IPS-11a (cell line): ENCODE measurements around the gene CDH18.

Experiments used
- H3K4me3 ChIP-seq: one replicate; pipeline ENCODE4 v1.5.1; 2013; ENCODE audit warnings: low read depth, low read length, control low read depth

CDH18 gene

DNA sequence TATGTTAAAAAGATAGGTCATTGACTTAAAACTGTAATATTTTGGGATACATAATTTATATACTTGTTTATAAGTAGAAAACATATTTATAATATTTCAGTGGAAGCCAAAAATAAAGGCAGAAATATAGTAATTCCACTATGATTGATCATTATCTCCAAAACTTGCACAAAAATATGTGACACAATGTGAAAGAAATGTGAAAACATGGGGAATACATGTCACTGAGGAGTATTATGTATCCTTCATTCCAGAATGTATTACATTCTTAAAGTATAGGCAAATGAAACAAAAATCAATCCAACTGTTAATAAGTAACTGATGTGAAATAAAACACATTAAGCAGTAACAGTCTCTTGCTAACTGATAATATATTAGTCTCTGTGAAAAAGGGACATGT is 236.7 kb downstream of the CDH18 start:
- no peak overlapping the region for H3K4me3 ChIP-seq

DNA sequence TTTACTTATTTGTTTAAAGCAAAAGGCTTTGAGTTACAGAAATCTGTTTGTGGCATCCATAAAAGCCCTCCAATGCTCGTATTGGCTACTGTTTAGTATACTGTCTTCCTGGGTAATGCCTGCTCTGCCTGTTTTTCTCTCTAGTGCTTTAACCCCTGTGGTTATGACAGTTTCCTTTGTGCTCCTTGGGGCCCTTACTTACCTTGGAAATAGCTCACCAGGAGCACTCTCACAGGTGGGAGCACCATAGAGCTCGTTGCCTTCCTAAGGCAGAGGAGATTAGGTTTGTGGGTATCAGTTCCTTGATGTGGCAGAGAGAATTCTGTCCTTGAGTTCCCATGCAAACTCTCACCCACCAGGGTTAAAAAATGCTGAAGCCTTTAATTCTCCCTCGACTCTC is 242.8 kb downstream of the CDH18 start:
- no peak overlapping the region for H3K4me3 ChIP-seq

DNA sequence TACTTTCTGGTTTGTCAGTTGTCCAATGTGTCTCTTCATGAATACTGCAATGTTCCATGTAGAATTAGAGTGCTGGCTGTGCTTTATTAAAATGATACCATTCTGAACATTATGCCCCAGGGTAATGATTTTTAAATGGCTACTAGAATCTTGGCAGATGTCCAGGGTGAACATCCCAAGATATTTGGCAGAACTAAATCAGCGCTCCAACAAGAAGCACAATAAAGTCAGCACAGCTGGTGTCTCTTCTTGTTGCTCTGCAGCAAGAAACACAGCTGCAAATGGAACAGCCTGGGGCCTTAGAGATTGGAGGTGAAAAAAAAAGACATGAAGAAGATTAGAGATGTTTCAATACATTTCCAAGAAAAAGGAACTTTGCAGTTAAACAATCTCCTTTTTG is 248.3 kb downstream of the CDH18 start:
- H3K4me3 ChIP-seq = no peak overlapping the region

DNA sequence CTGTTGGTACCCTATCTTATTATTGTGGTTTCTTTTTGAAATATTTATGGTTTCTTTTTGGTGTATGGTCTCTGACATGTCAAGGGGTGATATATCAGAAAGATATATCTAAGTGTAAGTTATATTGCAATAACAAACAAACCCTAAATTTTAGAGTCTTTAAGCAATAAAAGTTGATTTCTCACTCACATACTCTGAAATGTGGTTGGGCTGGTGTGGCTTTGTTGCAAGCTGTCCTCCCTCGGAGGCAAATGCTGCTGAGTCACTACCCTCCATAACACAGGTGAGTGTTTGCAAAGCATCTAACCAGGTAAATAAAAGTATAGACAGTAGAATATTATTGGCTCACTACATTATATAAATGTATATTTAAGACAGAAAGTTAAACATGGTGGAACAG is 253.2 kb downstream of the CDH18 start:
- H3K4me3 ChIP-seq = no peak overlapping the region

DNA sequence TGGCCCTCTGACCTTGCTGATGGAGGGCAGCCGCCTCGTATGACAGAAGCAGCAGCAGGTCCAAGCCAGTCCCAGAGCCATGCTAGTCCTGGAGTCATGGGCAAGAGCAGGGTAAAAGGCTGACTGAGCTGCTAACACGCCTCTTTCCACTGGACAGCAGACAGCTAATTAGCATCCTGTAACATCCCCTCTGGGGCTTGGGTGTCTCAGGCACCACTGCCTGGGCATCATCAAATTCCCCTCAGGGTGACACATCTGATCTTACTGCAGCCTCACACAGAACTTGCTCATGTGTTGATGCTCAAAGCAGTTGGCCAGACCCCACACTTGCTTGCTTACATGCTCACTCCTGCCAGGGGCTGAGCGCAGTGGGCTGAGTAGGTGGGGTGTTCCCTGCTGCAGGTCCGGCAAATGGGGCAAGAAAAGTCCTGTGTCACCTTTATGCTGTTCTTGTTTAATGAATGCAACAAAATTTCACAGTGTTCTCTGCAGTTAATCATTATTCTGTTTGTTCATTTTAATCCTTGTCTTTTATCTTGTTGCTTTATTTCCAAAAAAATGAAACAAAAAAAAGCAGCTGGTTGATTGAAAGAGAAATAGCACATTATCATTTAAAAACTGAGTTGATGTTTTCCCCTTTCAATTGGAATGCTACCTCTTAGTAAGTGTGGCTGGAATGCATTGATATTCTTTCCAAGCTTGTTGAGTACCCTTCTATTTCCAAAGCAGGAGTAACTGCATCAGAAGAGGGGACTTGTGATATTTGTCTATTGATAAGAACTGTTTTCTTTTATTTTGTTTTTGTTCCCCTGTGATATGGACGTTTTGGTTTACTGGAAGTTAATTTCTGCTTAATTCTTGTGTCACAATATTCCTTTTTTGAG is 254.1 kb downstream of the CDH18 start:
- no peak overlapping the region for H3K4me3 ChIP-seq

DNA sequence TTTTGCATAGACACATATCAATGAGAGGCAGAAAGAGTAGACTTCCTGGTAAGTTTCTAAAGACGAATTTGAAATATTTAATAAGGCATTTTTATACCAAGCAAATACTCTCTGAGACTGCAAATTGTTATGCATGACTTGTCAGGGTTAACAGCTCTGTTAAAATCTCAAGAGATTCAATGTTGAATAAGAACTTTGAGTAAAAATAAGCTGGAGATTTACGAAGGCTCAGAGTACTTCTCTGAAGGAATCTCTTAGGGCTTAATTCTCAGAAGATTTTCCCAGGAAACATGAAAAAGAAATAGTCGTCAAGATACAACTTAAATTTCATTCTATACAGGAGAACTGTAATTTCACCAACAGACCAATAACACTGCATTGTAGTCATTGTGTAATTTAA is 259.4 kb downstream of the CDH18 start:
- no peak overlapping the region for H3K4me3 ChIP-seq

DNA sequence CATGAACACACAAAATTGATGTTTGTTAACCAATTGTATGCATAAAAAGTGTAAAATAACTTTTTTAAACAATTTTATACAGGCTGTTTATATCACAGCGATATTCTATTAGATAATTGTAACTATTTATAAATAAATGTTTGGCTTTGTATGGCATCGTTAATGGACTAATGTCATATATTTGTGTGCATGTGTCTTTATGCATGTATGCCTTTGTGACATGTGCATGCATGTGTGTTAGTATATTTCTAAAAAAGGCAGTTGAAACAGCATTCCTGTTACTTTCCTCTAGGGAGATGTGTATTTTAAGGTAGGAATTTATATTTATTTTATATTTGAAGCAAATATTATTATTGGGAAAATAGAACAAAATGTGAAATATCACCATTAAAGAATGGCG is 268.9 kb downstream of the CDH18 start:
- no peak overlapping the region for H3K4me3 ChIP-seq

DNA sequence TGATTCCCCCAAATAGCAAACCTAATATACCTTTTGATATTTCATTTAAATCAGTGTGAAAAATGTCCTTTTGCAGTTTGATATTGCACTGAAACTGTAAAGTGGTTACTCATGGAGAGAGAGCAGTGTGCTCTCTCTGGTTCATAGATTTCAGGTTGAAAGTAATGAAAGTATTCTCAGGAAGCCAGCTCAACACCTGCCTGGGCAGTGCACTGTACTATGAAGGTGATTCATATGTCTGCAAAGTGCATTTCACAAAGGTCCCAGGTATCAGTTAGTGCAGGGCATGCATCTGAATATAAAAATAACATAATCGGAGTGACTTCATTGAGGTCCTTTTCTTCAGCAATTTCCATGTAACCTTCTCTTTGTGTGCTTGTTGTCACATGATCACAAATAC is 274.3 kb downstream of the CDH18 start:
- no peak overlapping the region for H3K4me3 ChIP-seq

DNA sequence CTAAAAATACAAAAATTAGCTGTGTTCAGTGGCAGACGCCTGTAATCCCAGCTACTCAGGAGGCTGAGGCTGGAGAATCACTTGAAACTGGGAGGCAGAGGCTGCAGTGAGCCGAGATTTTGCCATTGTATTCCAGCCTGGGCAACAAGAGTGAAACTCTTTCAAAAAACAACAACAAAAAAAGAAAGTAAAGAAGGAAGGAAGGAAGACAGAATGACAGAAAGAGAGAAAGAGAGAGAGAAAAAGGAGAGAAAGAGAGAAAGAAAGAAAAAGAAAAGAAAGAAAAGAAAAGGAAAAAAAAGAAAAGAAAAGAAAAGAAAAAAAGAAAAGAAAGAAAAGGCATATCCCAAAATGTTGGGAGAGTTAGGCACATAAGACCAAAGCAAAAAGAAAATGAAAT is 278.6 kb downstream of the CDH18 start:
- no peak overlapping the region for H3K4me3 ChIP-seq

DNA sequence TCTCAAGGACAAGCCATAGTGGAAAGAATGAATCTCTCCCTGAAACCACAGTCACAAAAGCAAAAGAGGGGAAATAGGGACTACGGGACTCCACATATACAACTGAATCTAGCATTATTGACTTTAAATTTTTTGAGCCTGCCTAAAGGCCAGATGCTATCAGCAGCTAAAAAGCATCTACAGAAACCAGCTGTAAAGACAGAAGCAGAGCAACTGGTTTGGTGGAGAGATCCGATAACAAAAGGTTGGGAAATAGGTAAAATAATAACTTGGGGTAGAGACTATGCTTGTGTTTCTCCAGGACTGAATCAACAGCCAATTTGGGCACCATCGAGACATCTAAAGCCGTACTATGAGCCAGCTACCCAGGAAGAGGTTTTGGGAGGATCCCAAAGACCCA is 281.2 kb downstream of the CDH18 start:
- no peak overlapping the region for H3K4me3 ChIP-seq

DNA sequence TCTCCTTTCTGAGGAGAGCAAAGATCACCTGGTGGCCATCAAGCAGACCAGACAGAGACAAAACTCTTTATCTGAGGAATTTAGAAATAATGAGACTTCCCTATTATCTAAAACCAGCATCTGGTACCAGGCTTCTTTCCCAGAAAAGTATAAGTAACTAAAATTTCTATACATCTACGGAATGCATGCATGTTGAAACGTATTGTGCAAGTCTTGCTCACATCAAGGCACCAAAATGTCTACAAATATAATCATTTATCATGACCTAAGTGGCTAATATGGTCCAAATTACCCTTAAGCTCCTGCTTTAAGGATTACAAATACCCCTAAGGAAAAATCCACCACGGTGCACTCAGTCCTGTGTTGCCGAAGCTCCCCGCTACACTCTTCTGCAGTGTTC is 286.3 kb downstream of the CDH18 start:
- no peak overlapping the region for H3K4me3 ChIP-seq

DNA sequence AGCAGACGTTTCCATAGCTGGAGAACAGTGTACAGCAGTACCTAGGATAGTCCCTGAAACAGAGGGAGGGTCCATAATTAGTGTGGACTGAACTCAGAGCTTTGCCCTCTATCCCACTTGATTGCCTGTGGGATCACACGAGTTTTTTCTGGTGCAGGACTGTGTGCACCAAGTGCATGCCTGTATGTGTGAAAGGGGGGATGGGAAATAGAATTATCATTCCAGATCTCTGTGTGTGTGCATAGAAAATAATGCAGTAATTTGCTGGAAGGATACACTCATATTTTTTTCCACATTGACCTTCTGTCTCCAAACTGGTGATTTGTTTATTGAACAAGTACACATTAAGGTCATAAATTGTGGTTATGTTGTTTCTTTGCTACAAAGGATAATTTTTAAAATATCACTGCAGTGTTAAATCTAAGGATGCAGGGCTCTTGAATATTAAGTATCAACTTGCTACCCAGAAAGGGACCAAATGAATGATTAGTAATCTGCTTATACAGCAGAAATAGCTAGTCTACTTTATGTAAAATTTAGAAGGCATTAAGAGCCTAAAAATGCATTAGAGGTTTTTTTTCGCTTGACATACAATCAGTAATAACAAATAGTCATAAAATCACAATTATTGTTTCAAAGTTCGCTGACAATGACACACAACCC is 292.9 kb downstream of the CDH18 start:
- H3K4me3 ChIP-seq = no peak overlapping the region

DNA sequence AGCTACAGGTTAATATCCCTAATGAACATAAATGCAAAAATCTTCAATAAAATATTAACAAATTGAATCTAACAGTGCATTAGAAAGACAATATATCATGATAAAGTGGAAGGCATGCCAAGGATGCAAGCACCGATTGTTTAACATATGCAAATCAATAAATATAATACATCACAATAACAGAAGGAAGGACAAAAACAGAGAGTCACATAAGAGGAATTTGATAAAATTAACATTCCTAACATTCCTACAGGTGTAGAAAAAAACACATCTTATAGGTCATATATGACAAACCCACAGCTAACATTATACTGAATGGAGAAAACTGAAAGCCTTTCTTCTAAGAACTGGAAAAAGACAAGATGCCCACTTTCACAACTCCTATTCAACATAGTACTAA is 297.0 kb downstream of the CDH18 start:
- no peak overlapping the region for H3K4me3 ChIP-seq

DNA sequence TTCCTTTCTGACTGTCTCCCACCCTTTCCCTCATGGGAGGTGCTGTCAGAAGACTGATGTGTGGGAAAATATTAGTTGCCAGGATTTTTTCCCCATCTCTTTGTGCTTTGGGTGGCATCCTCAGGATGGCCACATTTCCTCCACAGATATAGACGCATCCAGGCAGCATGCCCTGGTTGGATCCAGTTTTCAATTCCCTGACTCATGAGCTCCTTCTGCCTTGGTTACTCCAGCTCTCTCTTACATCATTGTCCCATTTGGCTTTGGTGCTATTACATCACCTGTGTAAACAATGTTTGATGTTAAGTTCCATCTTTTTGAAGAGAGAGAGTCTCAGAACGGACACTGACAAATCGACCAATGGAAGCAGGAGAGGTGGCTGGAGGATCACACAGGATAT is 302.5 kb downstream of the CDH18 start:
- no peak overlapping the region for H3K4me3 ChIP-seq

DNA sequence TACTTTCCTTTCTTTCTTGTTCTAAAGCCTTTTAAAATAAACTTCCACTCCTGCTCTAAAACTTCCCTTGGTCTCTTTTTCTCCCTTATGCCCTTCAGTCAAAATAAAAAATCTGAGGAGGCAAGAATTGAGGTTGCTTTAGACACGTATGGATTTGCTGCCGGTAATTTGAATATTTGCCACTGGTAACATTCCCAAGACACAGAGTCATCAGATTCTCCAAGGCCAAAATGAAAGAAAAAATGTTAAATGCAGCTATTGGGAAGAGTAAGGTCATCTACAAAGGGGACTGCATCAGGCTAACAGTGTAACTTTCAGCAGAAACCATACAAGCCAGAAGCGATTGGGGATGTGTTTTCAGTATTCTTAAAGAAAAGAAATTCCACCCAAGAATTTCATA is 311.1 kb downstream of the CDH18 start:
- H3K4me3 ChIP-seq = no peak overlapping the region

DNA sequence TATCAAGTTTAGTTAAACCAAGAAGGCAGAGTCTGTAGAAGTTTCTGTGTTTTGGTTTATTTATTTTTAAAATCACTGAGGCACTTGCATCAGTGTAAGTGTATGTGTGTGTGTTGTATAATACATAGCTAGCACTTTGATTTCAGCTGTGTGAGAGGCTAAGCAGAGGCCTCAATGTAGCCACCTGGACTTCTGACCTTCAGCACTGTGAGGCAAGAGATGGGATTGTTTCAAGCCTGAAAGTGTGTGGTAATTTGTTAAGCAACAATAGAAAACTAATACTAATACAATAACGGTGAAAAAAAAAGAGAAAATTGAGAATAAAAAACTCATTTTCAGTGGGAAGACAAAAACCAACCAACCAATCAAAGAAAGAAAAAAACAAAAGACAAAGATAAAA is 327.3 kb downstream of the CDH18 start:
- H3K4me3 ChIP-seq = no peak overlapping the region

DNA sequence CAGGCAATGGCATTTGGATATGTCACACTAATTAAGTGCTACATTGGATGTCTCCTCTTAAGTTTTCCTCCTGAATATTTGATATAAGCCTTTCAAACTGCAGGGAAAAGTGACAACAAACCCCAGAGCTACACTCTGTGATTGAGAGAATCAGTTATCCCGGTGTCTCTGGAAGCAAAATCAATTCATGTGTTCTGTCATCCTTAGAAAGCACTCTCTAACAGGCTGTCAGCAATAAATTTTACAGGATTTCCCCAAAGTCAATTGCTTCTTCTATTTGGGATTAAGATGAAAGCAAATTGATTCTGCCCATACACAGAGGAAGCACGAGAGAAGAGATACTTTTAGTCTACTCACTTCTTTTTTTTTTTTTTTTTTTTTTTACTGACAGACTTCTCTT is 332.4 kb downstream of the CDH18 start:
- H3K4me3 ChIP-seq = no peak overlapping the region

DNA sequence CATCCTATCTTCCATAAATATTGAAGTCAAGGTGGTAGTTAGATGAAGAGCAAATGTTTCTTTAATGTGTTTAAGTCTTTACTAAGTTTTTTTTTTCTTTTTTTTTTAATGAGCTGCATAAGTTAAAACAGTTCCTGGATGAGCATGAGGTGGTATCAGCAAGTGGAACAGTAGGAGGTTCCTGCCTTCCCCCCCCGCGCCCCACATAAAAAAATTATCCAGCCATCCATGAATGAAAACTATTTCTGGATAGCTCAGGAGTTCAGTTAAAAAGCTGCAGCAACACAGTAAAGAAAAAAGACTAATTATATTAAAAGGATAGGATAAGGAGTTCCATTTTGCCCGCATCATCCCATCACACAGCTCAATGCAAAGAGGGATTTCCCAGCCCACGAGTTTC is 349.5 kb downstream of the CDH18 start:
- no peak overlapping the region for H3K4me3 ChIP-seq

DNA sequence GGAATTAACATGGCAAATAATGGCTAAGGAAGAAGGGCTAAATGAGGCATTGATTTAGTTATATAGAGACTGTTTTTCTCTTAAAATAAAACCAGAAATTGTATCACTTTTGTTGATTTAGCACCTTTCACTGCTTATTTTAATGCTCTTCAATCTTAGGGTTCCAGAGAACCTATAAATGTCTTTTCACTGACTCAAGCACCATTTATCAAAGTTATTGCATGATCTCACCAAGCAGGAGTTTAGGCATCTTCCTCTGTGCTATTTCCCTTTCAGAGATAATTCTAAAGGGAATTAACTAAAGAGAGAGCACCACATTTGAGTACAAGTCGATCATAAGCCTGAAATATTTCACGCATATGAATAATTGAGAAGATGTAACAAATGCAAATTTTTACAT is 357.1 kb downstream of the CDH18 start:
- H3K4me3 ChIP-seq = no peak overlapping the region

DNA sequence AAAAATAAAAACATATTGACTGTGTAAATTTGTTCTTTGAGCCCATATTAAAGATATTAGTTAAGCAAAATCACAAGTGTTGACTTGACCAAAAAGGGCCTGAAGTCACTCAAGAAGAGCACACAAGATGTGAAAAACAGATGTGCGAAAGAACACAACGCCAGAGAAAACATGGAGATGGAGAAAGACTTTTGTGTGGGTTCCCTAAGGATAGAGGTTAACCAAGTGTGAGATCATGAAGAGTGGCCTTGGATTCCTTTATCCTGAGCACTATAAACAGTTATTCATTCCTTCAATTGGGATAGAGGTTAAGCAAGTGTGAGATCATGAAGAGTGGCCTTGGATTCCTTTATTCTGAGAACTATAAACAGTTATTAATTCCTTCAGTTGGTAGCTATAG is 361.8 kb downstream of the CDH18 start:
- H3K4me3 ChIP-seq = no peak overlapping the region

DNA sequence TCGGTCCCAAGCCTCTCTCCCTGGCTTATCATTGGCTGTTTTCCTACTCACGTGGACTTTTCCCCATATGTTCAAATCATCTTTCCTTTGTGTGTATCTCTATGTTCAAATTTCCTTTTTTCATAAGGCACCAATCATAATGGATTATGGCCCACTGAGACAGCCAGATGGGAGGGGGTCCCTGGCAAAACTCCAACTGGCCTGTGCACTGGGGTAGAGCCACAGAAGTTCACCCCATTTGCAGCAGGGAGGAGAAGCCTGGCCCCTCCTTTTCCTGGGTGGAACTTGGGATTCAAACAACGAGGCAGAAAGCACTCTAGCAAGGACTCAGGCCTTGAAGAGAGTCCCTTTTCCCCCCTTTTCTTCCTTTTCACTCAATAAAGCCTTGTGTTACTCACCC is 362.4 kb downstream of the CDH18 start:
- H3K4me3 ChIP-seq = no peak overlapping the region

DNA sequence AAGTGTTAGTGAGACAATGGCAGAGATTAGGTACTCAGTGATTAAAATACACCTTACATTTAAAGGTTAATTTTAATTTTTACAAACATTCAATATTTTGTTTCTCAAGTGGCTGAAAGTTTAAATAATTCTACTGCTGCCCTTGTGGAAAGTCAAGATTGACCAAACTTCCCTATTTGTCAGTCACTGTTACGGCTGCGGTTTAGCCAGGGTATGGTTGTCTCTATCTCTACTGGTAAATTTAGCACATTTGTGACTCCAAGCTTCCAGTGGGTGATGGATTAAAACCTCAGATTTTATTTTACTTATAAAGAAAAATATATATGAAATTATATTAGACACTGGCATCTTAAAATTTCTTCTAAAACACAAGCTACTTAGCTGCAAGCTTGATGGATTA is 368.4 kb downstream of the CDH18 start:
- H3K4me3 ChIP-seq = no peak overlapping the region
